ENCODE data around the gene SUSD6. TPM values are rescaled to one million over a fixed set of nuclear protein-coding genes. Genes with fewer than 3 reads are reported as not detected.

SUSD6 gene
- total RNA-seq, 2 experiments from 2014 or later = 23.1 to 43.6 TPM

GRCh38 chr14:69651664-69652063 is 40.3 kb downstream of the SUSD6 start:
- H3K79me2 ChIP-seq (ENCODE audit: insufficient read depth, low read depth, low read length) = peaks cover 100% of the 10 kb centered on the region
- POLR2A ChIA-PET = interaction anchor here (0.5 kb wide), 1 partner anchor 12 kb away, joined by 5 read pairs; no protein-coding TSS in a partner anchor

GRCh38 chr14:69652942-69653684 is 41.7 kb downstream of the SUSD6 start:
- POLR2A ChIA-PET = interaction anchor here (0.7 to 1.3 kb wide), 6 partner anchors 13 to 42 kb away, joined by 3 to 9 read pairs (median 3); partner anchors contain the start of gene SUSD6
- Histone ChIP-seq H3K4me3 (ENCODE audit: low read depth, low read length, poor library complexity, severe bottlenecking) (peak overlapping the region; percentile 47), H2AFZ (ENCODE audit: low read length) (no peak overlapping the region), H3K27ac (ENCODE audit: low read depth, low read length, poor library complexity, severe bottlenecking) (peak overlapping the region; percentile 93), H3K4me2 (ENCODE audit: low read length) (peak overlapping the region; percentile 84), H4K20me1 (ENCODE audit: insufficient read depth, low read length) (peaks cover 67% of the 10 kb centered on the region), H3K36me3 (ENCODE audit: insufficient read depth, low read length) (peaks cover 31% of the 10 kb centered on the region), H3K9me2 (ENCODE audit: insufficient read depth, low read length) (no peaks in the 10 kb centered on the region), H3K4me1 (ENCODE audit: insufficient read depth, low read length, poor library complexity, severe bottlenecking) (peaks cover 83% of the 10 kb centered on the region), H3K9me3 (ENCODE audit: low read length) (no peaks in the 10 kb centered on the region), H3K79me2 (ENCODE audit: insufficient read depth, low read depth, low read length) (peaks cover 99% of the 10 kb centered on the region)
- DNase-seq (ENCODE audit: low spot score) = peak; percentile 77
- CTCF ChIA-PET (ENCODE audit: unreplicated experiment) = interaction anchor here (0.9 to 1.2 kb wide), 2 partner anchors 21 to 56 kb away, joined by 3 to 4 read pairs; no protein-coding TSS in a partner anchor
- TF ChIP-seq EZH2phosphoT487 (IDR thresholded peaks at IDR 0.05; ENCODE audit: borderline replicate concordance, low read depth, low read length) (no peak), CTCF (conservative IDR thresholded peaks at IDR 0.05; ENCODE audit: low read length) (peak; percentile 22; the same call in 1 of the 2 replicates)
- no TSS peak for BruUV-seq (replicated peaks)
- intact Hi-C loops (cut with micrococcal nuclease; ENCODE audit: unreplicated experiment) = loop anchor here (1.0 kb wide), 1 partner anchor 39 kb away; no protein-coding TSS in a partner anchor

More at GRCh38 chr14:69651664-69652063, 40.3 kb downstream of the SUSD6 start:
- BruUV-seq (replicated peaks) = no TSS peak
- H3K36me3 ChIP-seq (ENCODE audit: insufficient read depth, low read length) = peaks cover 38% of the 10 kb centered on the region
- no peak for DNase-seq (ENCODE audit: low spot score)
- H3K4me1 ChIP-seq (ENCODE audit: insufficient read depth, low read length, poor library complexity, severe bottlenecking) = peaks cover 91% of the 10 kb centered on the region
- H3K4me3 ChIP-seq (ENCODE audit: low read depth, low read length, poor library complexity, severe bottlenecking) = no peak overlapping the region
- no peak overlapping the region for H2AFZ ChIP-seq (ENCODE audit: low read length)
- no peaks in the 10 kb centered on the region for H3K9me2 ChIP-seq (ENCODE audit: insufficient read depth, low read length)
- TF ChIP-seq EZH2phosphoT487 (IDR thresholded peaks at IDR 0.05; ENCODE audit: borderline replicate concordance, low read depth, low read length) = no peak
- TF ChIP-seq CTCF (conservative IDR thresholded peaks at IDR 0.05; ENCODE audit: low read length) = no peak
- H3K27ac ChIP-seq (ENCODE audit: low read depth, low read length, poor library complexity, severe bottlenecking) = peak overlapping the region; percentile 93
- intact Hi-C loops (cut with micrococcal nuclease; ENCODE audit: unreplicated experiment) = no loop called here
- CTCF ChIA-PET (ENCODE audit: unreplicated experiment) = no interaction called here
- peaks cover 72% of the 10 kb centered on the region for H4K20me1 ChIP-seq (ENCODE audit: insufficient read depth, low read length)
- no peaks in the 10 kb centered on the region for H3K9me3 ChIP-seq (ENCODE audit: low read length)
- peak overlapping the region; percentile 84 for H3K4me2 ChIP-seq (ENCODE audit: low read length)
